Measurements from ENCODE around the gene SHISAL1. TPM values are rescaled to one million over a fixed set of nuclear protein-coding genes. Genes with fewer than 3 reads are reported as not detected.

Gene SHISAL1
- total RNA-seq, 1 donor from 2014 or later = 7.6 TPM

DNA sequence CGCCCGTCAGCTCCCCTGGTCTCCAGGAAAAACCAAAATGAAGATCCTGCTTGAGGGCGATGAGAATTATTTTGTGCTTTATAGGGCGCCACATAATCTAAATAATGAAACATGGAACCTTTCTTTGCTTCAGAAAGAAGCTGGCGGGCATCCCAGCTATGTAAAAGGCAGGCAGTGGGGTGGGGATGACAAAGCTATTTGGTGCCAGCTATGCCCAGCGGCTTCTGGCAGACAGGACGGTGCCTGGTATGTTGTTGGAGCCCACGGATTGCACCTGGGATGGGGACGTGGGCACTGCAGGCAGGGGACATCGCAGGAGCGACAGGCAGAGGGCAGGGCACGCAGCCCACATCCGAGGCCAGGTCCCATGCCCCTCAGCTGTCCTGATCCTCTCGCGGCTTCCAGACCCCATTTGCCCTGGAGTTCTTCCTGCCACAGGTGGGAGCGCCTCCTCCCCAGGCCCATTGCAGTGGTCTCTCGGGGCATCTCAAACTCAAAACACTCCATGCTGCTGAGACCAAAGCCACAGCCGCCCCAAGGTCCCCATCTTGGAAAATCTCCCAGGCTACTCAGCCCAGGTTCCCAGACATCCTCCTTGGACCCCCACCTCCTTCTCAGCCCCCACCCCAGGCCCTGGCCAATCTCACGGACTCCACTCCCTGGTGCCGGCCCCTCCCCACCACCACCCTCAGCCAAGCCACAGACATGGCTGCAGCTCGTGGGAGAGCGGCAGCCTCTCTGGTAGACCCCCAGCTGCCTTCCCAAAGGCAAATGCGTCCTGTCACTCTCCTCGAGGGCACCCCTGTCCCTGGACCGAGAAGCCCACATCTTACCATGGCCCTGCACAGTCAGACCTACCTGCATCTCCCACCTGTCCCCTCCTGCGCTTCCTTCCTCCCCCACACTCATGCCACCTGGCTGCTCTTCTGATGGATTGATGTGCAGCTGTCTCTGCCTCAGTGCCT, 45.7 kb downstream of the SHISAL1 start:
- H3K9me3 ChIP-seq = no peaks in the 10 kb centered on the region
- H3K4me3 ChIP-seq = no peak overlapping the region
- DNase-seq (ENCODE audit: extremely low spot score in 2 of 2) = no peak
- no peak overlapping the region for H3K27ac ChIP-seq
- H3K36me3 ChIP-seq = no peaks in the 10 kb centered on the region
- TF ChIP-seq, protein P1, sequence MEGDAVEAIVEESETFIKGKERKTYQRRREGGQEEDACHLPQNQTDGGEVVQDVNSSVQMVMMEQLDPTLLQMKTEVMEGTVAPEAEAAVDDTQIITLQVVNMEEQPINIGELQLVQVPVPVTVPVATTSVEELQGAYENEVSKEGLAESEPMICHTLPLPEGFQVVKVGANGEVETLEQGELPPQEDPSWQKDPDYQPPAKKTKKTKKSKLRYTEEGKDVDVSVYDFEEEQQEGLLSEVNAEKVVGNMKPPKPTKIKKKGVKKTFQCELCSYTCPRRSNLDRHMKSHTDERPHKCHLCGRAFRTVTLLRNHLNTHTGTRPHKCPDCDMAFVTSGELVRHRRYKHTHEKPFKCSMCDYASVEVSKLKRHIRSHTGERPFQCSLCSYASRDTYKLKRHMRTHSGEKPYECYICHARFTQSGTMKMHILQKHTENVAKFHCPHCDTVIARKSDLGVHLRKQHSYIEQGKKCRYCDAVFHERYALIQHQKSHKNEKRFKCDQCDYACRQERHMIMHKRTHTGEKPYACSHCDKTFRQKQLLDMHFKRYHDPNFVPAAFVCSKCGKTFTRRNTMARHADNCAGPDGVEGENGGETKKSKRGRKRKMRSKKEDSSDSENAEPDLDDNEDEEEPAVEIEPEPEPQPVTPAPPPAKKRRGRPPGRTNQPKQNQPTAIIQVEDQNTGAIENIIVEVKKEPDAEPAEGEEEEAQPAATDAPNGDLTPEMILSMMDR (IDR thresholded peaks at IDR 0.05) = no peak
- TF ChIP-seq POLR2A (IDR thresholded peaks at IDR 0.05) = no peak
- no peak for TF ChIP-seq POLR2AphosphoS5 (IDR thresholded peaks at IDR 0.05; ENCODE audit: insufficient read depth in 1 of 2, low read depth in 1 of 2)
- no peaks in the 10 kb centered on the region for H3K27me3 ChIP-seq
- H3K4me1 ChIP-seq = no peaks in the 10 kb centered on the region
- intact Hi-C loops (cut with DNase I) = no loop called here

DNA sequence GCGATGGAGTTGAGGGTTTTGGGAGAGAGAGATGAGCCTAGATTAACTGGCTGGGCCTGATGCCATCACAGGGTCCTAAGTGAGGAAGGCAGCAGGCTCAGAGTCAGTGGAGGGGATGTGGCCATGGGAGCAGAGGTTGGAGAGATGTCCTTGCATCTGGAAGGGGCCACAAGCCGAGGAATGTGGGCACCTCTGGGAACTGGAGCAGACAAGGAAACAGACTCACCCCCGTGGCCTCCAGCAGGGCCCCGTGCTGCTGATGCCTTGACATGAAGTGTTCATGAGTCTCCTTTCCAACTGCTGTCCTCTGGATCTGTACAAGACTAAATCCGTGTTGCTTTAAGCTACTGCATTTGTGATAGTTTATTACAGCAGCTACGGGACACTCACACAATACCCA, 49.2 kb downstream of the SHISAL1 start:
- Histone ChIP-seq H3K9me3 (no peaks in the 10 kb centered on the region), H3K4me1 (no peaks in the 10 kb centered on the region), H3K36me3 (no peaks in the 10 kb centered on the region), H3K27ac (no peak overlapping the region), H3K27me3 (no peaks in the 10 kb centered on the region), H3K4me3 (no peak overlapping the region)
- intact Hi-C loops (cut with DNase I) = no loop called here
- TF ChIP-seq, protein P1 (IDR thresholded peaks at IDR 0.05) = no peak
- no peak for TF ChIP-seq POLR2A (IDR thresholded peaks at IDR 0.05)
- TF ChIP-seq POLR2AphosphoS5 (IDR thresholded peaks at IDR 0.05; ENCODE audit: insufficient read depth in 1 of 2, low read depth in 1 of 2) = no peak
- no peak for DNase-seq (ENCODE audit: extremely low spot score in 2 of 2)

DNA sequence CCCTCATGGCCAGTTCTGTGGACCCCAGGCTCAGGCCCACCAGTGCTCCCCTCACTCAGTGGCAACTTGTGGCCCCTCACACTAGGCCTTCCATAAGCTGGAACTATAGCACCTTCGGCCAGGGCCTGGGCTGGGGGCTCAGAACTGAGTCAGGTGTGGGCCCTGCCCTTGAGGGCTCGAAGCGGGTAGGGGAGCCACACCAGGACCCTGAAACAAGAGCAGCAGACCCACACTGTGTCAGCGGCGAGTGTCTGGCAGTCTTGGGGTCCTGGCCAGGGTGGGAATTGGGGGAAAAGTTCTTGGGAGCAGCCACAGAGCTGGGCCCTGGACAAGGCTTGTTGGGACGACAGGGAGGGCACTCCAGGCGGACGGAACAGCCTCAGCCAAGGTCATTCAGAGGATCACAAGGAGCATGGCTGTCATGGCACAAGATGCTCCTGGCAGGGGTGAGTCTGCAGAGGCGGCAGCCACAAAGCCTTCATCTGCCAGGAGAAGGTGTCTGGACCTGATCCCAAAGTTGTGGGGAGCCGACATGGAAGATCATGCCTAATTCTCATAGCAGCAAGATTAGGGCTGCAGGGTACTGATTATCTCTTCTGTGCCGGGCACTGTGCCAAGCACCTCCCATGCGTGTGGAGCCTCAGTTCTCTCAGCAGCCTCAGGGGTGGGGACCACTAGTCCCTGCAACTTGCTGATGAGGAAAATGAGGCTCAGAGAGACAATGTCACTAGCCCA, 50.7 kb downstream of the SHISAL1 start:
- no peak overlapping the region for H3K4me3 ChIP-seq
- TF ChIP-seq POLR2AphosphoS5 (IDR thresholded peaks at IDR 0.05; ENCODE audit: insufficient read depth in 1 of 2, low read depth in 1 of 2) (no peak), POLR2A (IDR thresholded peaks at IDR 0.05) (no peak)
- TF ChIP-seq, protein P1 (IDR thresholded peaks at IDR 0.05) = no peak
- H3K27me3 ChIP-seq = no peaks in the 10 kb centered on the region
- H3K4me1 ChIP-seq = no peaks in the 10 kb centered on the region
- H3K9me3 ChIP-seq = no peaks in the 10 kb centered on the region
- intact Hi-C loops (cut with DNase I) = no loop called here
- no peaks in the 10 kb centered on the region for H3K36me3 ChIP-seq
- no peak overlapping the region for H3K27ac ChIP-seq
- DNase-seq (ENCODE audit: extremely low spot score in 2 of 2) = no peak

DNA sequence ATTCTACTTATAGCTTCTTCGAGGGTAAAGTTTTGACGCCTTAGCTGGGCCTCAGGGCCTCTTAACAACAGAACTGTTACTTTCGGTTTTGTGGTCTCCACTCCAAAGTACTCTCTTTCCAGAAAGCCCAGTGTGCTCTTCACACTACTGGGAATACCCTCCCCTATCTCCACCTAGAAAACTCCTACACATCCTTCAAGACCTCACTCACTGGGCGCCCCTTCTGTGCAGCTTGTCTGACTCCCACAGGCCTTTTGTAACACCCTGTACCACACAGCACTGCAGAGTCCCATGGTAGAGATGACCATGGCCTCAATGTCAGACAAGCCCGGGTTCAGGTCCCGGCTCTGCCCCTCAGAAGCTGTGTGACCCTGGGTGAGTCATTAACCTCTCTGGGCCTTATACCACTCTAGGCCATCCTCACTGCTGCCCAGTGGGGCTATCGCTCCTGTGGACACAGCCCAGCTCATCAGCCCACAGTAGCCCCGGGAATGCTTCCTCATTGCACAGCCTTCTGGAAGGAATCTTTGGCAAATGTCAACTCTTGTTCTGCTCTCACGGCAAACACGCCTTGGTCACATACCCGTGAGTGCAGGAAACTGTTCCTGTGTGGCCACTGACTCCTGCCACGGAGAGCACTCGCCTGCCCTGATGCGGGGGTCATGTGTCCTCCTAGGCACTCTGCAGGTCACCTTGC, 51.4 kb downstream of the SHISAL1 start:
- no peaks in the 10 kb centered on the region for H3K36me3 ChIP-seq
- H3K4me3 ChIP-seq = no peak overlapping the region
- intact Hi-C loops (cut with DNase I) = no loop called here
- no peaks in the 10 kb centered on the region for H3K27me3 ChIP-seq
- DNase-seq (ENCODE audit: extremely low spot score in 2 of 2) = peak in 1 of 2 donors; percentile 77
- no peak overlapping the region for H3K27ac ChIP-seq
- no peaks in the 10 kb centered on the region for H3K4me1 ChIP-seq
- no peaks in the 10 kb centered on the region for H3K9me3 ChIP-seq
- no peak for TF ChIP-seq POLR2A (IDR thresholded peaks at IDR 0.05)
- no peak for TF ChIP-seq POLR2AphosphoS5 (IDR thresholded peaks at IDR 0.05; ENCODE audit: insufficient read depth in 1 of 2, low read depth in 1 of 2)
- TF ChIP-seq, protein P1 (IDR thresholded peaks at IDR 0.05) = no peak
